ENCODE data around the gene NEIL1.
"Not testable (repeated sequence)": the region's sequence is repeated elsewhere in the genome, so short reads cannot be mapped to it uniquely, and the experiment has no call there.

The NEIL1 gene, protein sequence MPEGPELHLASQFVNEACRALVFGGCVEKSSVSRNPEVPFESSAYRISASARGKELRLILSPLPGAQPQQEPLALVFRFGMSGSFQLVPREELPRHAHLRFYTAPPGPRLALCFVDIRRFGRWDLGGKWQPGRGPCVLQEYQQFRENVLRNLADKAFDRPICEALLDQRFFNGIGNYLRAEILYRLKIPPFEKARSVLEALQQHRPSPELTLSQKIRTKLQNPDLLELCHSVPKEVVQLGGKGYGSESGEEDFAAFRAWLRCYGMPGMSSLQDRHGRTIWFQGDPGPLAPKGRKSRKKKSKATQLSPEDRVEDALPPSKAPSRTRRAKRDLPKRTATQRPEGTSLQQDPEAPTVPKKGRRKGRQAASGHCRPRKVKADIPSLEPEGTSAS

DNA sequence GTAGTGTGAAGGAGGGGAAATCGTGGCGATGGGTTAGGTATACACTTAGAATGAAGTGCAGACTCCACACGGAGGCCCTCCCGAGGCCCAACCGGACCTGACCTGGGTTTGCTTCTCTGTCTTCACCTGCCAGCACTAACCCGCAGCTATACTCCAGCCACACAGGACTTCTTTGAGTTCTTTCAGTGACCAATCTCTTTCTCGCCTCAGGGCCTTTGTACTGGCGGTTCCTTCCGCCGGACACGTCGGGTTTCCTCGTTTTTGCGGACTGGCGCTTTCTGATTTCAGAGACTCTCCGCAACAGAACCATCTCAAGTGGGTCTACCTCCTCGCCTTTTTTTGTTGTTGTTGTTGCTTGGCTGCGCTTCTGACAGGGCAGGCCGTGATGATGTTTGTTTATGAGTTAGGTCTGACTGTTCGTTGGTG lies at the start of gene NEIL1:
Gene NEIL1, plus strand, starts transcription at position 244 of the 426 bp plus-strand sequence. CDS start 1,867 bp downstream, outside the sequence.
- DNase-seq (ENCODE audit: low read depth in 2 of 2, low spot score in 1 of 2): no peak

DNA sequence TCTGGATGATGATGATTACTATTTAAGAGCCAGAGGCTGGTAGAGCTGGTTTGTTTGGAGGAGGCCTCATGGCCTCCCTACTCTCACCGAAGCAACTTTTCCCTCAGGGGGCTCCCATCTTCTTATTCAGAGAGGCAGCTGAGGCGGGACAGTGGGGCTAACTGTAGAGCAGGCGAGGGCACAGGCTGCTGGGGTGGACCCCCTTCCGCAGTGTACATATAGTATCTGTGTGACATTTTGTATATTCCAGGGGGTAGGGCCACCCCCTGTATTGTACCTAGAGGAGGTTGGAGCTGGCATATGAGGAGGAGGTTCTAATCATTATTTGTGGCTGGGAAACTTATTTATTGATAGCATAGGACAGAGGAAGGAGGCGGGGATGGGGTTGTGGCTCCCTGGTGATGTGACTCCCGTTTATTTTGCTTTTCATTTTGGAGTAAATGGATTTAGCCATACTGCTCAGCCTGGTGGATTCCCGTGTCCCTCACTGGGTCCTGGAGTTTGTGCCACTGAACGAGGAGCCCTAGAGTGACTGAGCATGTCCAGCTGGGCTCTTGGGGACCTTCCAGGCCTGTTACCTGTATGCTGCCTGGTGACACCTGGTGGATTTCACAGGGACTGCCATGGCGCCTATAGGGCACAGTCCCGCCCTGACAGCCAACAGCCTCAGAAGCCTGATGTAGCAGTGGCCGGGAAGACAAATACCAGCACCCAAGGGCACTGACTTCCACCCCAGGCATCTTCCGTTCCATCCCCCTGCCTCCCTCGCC lies 48.1 kb upstream of the NEIL1 start:
- DNase-seq (ENCODE audit: low read depth in 2 of 2, low spot score in 1 of 2): not testable (repeated sequence)

DNA sequence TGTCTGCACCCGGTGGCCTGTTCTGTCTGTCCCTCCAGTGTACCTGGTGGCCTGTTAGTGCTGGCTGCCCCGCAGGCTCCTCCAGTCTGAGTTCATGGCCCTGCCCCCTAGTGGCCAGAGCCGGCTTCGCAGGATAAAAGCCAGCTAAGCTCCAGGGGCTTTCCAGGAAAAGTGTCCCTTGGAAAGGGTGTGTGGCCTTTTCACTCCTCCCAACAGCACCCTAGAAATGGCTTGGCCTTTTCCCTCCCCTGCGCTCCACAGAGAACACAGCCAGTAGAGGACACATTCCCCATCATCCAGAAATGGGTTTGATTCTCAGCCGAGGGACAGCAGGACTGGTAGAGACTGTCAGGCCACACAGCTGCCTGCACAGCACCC lies 47.5 kb upstream of the NEIL1 start:
- DNase-seq (ENCODE audit: low read depth in 2 of 2, low spot score in 1 of 2): peak in 1 of 2 donors; percentile 32

DNA sequence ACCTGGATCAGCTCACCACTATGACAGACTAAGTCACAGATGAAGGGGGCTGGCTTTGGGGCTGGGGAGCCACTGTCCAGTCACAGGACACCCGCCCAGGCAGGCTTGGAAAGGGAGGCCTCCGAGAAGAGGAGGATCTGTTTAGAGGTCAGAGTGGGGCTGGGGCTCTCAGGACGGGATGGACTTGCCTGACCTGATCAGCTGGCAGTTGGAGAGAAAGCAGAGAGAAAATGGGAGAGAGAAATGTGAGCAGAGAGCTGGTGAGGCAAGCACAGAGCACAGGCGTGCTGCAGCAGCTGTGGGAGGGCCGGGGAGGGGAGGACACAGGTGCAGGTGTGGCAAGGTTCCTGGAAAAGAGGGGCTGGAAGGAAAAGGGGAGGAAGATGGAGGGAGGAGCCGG lies 46.8 kb upstream of the NEIL1 start:
- not testable (repeated sequence) for DNase-seq (ENCODE audit: low read depth in 2 of 2, low spot score in 1 of 2)

DNA sequence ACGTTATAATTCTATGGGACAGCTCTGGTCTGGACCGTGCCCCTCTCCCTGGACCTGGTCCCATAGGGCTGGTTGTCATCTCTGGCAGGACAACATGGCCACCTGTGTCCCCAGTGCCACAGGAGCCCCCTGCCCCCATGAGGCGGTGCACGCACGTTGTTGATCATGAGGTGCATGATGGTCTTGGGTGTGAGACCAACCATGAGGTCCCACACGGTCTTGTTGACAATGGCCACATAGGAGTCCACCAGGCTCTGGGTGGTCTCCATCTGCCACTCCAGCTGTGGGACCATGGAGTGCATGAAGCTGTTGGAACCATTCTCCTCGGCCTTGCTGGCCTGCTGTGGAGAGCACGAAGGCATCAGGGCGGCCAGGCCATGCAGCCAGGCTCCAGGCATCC lies 44.5 kb upstream of the NEIL1 start:
- DNase-seq (ENCODE audit: low read depth in 2 of 2, low spot score in 1 of 2): no peak

DNA sequence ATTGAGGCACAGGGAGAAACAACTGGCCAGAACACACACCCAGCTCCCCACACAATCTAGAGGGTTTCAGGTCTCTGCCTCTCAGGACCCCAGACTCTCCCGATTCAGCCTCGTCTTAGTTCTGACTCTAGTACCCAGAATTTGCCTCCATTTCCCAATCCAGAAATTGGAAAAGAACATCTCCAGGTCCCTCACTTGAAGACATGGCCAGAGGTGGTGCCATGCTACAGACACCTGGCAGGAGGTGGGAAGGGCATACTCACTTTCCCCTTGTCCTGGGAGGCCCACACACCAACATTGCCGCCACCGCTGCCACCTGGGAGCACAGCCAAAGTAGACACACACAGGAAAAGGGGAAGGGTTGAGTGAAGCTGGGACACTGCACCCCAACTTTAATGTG lies 44.1 kb upstream of the NEIL1 start:
- DNase-seq (ENCODE audit: low read depth in 2 of 2, low spot score in 1 of 2): not testable (repeated sequence)

DNA sequence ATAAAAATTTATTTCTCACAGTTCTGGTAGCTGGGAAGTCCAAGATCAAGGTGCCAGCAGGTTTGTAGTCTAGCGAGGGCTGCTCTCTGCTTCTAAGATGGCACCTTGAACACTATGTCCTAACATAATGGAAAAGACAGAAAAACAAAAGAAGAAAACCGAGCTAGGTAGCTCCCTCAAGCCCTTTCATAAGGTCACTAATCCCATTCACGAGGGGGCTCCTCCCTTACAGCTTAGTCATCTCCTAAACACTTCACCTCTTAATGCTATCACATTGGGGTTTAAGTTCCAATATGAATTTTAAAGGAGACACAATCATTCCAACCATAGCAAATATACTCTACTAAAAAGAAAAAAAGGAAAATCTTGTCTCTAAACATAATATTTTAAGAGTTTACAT lies 40.7 kb upstream of the NEIL1 start:
- DNase-seq (ENCODE audit: low read depth in 2 of 2, low spot score in 1 of 2): no peak

DNA sequence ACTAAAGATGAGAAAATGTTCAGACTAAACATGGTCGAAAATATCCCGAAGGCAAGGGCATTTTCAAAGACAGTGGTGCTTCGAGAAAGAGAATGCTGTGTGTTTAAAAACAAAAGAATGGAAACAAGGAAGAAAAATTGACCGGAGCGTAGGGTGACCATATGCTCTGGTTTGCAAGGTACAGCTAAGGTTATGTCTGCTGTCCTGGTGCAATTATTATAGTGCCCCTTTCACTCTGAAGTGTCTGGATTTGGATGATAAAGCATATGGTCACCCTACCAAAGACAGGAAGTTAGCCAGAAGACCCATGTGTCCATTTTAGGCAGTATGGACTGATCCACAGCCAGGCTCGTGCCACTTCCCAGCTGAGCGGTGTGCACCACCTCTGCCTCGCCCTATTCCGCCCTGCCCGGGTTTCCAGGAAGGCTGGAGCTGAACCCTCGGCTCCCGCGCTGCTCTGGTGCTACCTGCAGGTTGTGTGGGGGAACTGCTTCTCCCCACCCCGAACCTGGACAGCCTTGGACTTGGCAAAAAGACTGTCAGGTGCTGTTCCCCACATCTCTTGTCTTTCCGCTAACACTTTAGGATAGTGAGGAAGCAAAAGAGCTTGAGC lies 39.0 kb upstream of the NEIL1 start:
- DNase-seq (ENCODE audit: low read depth in 2 of 2, low spot score in 1 of 2): no peak

DNA sequence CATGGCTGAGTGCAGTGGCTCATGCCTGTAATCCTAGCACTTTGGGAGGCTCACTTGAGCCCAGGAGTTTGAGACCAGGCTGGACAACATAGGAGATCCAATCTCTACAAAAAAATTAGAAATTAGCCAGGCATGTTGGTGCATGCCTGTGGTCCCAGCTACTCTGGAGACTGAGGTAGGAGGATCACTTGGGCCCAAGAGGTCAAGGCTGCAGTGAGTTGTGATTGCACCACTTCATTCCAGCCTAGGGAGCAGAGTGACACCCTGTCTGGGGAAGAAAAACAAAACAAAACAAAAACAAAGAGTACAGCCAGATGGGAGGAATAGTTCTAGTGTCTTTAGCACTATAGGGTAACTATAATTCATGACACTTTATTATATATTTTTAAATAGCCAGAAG lies 37.1 kb upstream of the NEIL1 start:
- DNase-seq (ENCODE audit: low read depth in 2 of 2, low spot score in 1 of 2): no peak

DNA sequence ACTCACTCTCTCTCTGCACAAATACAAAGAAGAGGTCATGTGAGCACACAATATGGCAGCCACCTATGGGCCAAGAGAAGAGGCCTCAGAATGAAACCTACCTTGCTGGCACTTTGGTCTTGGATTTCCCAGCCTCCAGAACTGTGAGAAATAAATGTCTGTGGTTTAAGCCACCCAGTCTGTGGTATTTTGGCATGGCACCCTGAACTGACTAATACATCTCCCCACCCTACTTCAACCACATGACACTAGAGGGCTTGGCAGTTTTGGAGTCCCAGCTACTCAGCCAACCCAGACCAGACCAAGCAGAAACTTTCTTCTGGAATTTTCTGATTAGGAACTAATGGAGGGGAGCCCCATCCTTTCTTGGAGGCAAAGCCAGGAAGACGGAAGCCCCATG lies 34.3 kb upstream of the NEIL1 start:
- DNase-seq (ENCODE audit: low read depth in 2 of 2, low spot score in 1 of 2): not testable (repeated sequence)

DNA sequence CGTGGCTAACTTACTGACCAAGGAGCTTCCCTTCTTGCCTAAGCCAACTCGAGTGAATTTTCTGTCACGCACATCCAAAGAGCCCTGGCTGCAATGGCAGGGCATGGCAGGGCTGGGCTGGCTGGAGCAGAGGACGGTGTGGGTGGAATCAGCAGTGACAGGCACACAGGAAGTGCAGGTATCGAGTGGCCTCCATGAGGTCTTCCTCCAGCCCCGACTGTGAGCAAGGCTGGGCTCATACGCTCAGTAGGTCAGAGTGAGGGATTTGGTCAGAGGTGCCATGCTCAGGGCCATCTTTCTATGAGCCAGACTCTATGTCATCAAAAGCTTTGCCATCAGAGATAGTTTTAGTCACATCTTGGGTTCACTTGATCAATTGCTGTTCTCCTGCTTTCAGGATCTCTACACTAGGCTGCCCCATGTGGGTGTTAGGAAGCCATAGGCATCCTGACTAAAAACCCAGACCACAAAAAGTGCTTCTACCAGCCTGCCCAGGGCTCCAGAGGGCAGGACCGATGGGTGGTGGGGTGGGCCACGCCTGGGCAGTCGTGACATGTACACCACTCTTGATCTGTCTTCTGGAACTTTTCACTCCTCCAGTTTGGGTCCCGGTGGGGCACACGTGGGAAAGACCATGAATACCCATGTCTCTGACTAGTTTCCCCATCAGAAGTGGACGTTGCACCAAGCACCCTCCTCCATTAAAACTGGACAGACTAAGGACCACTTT lies 33.6 kb upstream of the NEIL1 start:
- no peak for DNase-seq (ENCODE audit: low read depth in 2 of 2, low spot score in 1 of 2)

DNA sequence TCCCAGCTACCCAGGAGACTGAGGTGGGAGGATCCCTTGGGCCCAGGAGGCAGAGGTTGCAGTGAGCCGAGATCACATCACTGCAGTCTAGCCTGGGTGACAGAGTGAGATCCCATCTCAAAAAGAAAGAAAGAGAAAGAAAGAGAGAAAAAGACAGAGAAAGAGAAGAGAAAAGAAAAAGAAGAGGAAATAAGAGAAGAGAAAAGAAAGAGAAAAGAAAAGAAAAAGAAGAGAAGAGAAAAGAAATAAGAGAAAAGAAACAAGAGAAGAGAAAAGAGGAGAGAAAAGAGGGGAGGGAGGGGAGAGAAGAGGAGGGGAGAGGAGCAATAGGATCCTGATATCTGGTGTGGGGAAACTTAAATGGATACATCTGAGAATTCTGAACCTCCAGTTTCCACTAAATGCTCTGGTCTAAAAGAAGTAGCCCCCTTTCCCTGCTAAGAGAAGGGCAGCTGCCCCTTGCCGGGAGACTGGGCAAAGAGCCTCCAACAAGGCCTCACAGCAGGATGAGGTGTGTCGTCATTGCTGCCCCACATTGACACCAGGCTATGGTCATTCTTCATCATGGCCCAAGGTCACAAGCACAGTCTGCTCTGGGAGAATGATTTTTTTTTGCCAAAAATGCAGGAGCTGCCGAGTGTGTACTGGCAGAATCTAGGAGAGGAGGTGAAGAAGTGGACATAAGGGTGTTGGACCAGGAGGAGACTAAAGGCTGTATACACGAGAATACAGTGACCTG lies 32.1 kb upstream of the NEIL1 start:
- DNase-seq (ENCODE audit: low read depth in 2 of 2, low spot score in 1 of 2): no peak

DNA sequence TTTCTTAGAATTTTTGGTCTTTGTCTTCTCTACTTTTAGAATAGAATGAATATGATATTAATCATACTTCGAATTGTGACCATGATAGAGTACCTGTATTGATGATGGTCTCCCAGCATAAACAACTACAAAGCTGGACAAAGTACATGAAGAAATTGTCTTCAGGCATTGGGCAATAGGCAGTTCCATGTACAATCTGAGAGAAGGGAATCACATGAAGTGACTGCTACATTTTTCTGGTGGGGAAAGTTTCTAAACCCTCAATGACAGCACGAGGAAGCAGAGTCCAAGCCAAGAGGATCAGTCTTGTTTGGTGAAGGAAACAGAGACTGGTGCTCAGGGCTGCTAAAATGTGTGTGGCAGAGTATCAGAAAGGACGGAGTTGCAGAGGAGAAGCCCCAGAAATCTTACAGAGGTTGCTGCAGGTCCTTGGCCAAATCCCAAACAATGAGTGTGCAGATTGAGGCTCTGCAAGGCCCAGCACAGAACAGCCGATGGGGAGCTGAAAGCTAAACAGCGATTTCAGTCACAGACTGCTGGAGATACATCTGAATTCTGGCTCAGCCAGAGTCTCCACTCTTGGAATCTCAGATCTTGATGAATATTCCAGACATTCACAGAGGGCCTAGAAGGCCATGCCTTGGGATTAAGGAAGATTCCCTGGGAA lies 27.5 kb upstream of the NEIL1 start:
- DNase-seq (ENCODE audit: low read depth in 2 of 2, low spot score in 1 of 2): not testable (repeated sequence)

DNA sequence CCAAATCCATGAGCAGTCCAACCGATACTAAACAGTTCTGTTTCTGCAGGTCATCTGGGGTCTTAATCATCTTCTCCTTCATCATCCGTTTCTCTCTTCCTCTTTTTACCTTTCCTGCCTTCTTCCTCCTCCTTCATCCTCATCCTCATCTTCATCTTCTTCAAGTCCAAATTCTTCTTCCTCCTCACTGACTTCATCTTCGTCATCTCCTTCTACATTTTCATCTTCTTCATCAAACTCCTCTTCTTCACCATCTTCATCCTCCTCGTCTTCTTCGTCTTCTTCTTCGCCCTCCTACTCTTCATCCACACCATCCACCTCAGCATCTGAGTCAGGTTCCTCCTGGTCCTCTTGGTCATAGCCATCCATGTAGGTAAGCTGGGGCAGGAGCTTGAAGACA lies 25.1 kb upstream of the NEIL1 start:
- DNase-seq (ENCODE audit: low read depth in 2 of 2, low spot score in 1 of 2): no peak

DNA sequence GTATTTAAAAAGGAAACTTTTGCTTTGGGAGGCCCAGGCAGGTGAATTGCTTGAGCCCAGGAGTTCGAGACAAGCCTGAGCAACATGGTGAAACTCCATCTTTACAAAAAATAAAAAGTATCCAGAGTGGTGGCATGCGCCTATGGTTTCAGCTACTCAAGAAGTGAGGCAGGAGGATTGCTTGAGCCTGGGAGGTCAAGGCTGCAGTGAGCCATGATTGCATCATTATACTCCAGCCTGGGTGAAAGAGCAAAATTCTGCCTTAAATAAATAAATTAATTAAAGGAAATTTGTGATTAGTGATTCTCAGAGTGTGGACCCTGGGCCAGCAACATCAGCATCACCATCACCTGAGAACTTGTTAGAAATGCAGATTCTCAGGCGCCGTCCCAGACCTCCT lies 20.9 kb upstream of the NEIL1 start:
- DNase-seq (ENCODE audit: low read depth in 2 of 2, low spot score in 1 of 2): no peak

DNA sequence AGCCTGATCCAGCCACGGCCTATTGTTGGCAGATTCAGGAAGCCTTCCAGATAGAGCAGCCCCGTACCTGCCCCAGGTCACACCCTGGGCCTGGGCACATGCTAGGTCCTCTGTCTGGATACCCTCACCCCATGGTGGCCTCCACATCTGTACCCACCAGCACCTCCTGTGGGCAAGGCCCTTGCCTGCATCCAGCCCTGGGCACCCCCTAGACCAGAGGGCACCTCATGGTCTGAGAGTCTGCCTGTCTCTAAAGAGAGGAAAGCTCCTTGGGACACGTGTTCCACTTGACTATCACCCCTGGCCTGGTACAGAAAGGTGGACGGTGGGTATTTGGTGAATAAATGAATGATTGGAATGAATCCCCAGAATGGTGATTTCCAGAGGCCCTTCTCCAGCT lies 19.8 kb upstream of the NEIL1 start:
- DNase-seq (ENCODE audit: low read depth in 2 of 2, low spot score in 1 of 2): no peak

DNA sequence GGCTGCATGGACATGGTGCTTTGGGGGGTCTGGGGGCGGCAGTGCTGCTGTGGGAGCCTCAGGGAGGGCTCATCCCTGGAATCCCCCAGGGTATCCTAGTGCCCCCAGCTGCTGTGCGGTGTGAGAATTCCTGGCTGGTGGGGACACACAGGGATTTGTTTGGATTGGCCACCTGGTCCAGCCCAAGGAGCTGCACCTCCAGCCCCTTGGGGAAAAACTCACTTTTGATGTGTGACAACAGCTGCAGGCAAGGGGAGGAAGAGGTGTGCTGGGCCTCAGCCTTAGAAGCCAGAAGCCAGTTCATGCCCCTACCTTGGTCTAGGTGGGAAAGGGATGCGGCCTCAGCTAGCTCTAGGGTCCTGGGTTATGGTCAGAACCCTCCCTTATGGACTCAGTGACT lies 19.3 kb upstream of the NEIL1 start:
- no peak for DNase-seq (ENCODE audit: low read depth in 2 of 2, low spot score in 1 of 2)

DNA sequence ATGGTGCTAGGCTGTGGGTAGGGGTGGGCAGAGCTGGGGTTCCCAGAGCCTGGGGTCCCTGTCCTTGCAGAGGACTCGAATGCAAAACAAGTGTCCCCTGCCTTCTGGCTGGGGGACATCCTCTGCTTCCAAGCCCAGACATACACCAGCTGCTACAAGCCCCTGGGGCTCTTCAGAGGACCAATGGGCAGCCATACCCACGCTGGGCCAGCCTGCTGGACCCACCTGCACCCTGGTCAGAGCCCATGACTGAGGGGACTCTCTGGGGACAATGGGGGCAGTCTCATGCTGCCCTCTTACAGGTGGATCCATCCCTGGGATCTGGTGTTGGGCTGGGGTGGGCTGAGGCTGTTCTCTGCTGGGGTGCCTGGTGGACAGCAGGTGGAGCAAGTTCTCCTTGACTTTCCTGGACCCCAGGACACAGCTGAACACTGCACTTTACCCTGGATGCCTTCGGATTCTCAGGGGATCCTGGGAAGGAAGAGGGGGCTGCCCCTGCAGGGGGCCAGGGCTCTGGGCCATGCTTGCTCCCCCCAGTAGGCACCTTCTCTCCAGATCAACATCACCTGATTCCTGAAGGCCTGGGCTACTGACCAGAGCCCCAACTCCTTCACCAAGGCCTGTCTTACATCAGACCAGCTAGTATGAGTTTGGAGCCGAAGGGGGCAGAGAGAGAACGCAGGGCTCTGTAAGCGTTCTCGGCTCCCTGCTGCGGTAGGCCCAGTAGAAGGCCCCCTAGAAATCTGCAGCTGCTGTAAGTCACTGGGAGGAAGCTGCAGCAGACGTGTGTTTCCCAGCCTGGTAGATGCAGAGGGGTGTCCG lies 18.1 kb upstream of the NEIL1 start:
- no peak for DNase-seq (ENCODE audit: low read depth in 2 of 2, low spot score in 1 of 2)

DNA sequence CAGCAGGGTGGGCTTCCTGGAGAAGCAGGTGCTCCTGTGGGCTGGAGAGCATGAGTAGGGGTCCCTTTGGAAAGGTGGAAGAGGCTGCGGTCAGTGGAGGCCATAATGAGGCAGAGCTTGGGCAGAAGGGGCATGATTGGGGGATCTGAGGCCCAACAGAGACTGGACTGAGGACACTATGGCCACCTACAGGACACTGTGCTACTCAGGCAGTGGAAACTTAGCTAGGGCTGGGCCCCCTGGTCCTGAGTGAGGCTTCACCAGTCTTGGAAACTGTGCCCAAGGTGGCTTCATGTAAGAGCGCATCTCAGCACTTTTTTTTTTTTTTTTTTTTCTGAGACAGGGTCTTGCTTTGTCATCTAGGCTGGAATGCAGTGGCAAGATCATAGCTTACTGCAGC lies 17.3 kb upstream of the NEIL1 start:
- no peak for DNase-seq (ENCODE audit: low read depth in 2 of 2, low spot score in 1 of 2)

Measured in stimulated activated CD8-positive, alpha-beta memory T cell treated with anti-CD3 and anti-CD28 coated beads, Interleukin-4, amount 100 ng/mL, for 4 hours (primary cell).